Epithelial cell of esophagus (primary cell): ENCODE measurements around the gene TNNC1.

Source experiments
- DNase-seq: peaks from one replicate; pipeline ENCODE4 v3.0.0; 2010; ENCODE audit warnings: low read depth
- H3K4me3 ChIP-seq: 2 replicates; pipeline ENCODE4 v1.5.1; 2011; ENCODE audit warnings: mild to moderate bottlenecking, low read length, control low read depth
- CTCF ChIP-seq: IDR thresholded peaks from 2 replicates; pipeline ENCODE4 v1.5.1; 2011; ENCODE audit warnings: low read depth, mild to moderate bottlenecking, low read length, control low read depth, inconsistent platforms; ENCODE audit not compliant: insufficient read depth; ENCODE audit errors: missing control alignments

Gene TNNC1

DNA sequence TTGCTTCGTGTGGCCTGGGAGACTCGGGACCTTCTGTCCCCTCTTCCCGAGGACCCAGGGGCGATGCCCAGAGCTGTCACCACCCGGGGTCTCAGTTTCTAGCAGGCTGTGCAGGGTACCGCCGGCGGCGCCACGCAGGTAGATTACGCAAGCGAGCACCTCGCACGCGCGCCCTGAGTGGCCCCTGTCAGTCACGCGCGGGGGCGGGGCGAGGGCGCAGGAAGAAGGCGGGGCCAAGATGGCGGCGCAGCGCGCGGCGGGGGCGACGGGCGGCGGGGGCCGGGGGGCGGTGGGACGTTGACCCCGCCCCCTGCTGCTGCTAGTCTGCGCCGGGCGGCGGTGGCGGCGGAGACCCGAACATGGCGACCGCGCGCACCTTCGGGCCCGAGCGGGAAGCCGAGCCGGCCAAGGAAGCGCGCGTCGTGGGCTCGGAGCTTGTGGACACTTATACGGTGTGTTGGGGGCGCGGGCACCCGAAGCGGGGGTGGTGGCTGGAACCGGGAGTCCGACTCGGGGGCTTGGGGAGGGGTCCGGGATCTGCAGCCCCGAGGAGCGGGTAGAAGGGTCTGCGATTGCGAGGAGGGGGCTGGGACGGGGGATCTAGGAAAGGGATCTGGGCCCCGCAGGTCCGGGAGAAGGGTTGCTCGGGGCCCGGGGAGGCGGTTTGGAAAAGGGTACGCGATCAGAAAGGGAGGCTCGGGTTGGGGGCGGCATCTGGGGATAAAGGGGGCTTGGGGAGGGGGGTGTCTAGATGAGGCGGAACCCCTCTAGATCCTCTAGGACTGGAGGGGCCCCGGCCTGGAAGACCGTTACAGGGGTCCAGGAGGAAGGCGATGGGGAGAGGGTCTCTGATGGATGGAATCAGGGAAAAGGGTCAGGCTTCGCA, 1.7 kb upstream of the TNNC1 start, which contains the start of gene NISCH:
Gene NISCH (plus strand): TSS at position 322 of the 886 bp plus-strand sequence. CDS start 38 bp downstream, at position 360.
- no peak for TF ChIP-seq CTCF
- H3K4me3 ChIP-seq: peak within 1 kb of the TSS; percentile 79
- DNase-seq: peak; percentile 82

- peak overlapping the region; percentile 79 for H3K4me3 ChIP-seq
- no peak for TF ChIP-seq CTCF
- DNase-seq: no peak
These were observed 1.1 kb upstream of the TNNC1 start for GRCh38 chr3:52454938-52455282.

DNA sequence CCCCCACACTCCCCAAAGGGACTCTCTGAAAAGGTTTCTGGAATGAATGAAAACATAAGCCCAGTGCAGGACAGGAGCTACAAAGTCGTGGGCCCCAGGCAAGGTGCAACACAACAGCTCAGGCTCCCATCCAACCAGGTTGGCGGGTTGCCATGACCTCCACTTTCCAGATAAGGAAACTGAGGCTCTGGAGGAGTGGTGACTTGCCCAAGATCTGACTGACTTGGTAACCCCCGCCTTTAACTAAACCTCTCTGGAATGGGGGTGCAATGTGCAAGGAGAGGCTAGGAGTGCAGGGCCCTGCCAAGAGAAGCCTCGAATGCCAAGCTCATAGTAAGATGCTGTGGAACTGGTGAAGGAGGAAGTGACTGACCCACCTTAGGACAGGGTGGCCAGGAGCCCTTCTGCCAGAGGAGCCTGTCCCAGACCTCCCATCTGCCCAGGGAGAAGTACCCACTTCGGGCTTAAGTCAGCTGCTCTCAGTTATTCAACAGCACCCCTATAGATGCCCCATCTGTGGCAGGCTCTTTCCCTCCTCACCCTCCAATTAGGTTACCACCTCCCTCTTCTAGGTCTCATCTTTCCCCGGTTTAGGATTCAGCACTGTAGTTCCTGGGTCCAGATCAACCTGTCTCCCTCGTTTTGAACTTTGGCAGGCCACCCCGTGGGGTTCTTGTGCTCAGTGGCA, 553 bp upstream of the TNNC1 start:
- TF ChIP-seq CTCF: no peak
- H3K4me3 ChIP-seq: no peak overlapping the region
- DNase-seq: no peak

DNA sequence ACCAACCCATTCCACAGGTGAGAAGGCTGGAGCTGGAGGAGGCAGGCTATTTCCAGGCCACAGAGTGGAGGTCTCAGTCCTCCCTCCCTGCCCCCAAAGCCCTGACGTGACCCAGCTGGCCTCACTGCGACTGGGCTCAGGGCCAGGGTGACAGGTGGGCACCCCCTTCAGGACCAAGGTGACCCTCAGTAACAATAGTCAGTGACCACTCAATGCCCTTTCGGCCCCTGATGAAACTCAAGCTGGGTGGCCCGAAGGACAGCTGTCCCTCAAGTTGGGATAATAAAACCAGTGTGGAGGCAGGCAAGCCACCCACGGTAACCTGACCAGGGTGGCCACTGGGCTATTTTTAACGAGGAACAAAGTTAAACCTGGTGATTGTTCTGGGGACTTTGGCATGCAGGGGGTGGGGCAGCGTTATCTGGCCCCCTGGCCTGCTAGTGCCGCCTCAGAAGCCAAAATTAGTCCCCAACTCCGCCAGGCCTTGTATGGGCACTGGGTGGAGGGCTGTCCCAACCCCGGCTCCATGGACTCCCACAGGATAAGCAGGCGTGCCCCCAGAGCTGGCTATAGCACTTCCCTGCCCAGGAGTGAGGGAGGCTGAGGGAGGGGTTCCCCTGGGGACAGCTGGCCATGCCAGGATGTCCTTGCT, 1.1 kb downstream of the TNNC1 start:
- TF ChIP-seq CTCF: no peak
- no peak for DNase-seq
- H3K4me3 ChIP-seq: no peak overlapping the region

GRCh38 chr3:52452126-52452525, 1.7 kb downstream of the TNNC1 start:
- no peak for DNase-seq
- no peak overlapping the region for H3K4me3 ChIP-seq
- TF ChIP-seq CTCF: no peak

DNA sequence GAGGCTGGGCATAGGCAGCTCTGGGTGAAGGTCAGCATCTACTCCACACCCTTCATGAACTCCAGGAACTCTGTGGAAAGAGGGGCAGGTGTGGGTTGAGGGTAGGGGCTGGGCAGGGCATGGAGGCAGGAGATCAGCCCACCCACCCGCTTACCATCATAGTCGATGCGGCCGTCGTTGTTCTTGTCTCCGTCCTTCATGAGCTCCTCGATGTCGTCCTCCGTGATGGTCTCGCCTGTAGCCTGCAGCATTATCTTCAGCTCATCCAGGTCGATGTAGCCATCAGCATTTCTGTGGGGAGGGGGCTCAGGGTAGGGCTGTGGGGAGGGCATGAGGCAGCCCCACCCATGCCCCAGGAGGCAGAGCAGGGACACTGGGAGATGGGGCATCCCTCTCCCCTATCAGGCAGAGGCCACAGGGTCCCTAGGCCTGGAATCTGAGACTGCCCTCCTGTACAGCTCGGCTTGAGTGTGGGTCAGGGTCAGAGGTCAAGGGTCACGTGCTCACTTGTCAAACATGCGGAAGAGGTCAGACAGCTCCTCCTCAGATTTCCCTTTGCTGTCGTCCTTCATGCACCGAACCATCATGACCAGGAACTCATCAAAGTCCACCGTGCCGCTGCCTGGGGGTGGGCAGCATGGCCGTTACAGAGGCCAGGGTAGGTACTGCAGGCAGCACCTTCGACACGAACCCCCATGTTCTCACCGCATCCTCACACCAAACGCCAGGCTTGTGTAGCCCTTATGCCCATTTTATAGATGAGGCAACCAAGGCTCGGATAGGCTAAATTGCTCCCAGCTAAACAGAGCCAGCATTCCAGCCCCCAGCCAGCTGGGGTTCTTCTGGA, 2.4 kb downstream of the TNNC1 start:
- no peak for DNase-seq
- no peak for TF ChIP-seq CTCF
- no peak overlapping the region for H3K4me3 ChIP-seq
